SH-SY5Y (cell line): Measurements from ENCODE around the gene ZNF668.

Source experiments
- GATA2 ChIP-seq: IDR thresholded peaks from 2 replicates; pipeline ENCODE4 v1.6.1; 2011; ENCODE audit warnings: mild to moderate bottlenecking, low read depth, low read length
- GATA3 ChIP-seq: IDR thresholded peaks from 2 replicates; pipeline ENCODE4 v1.6.1; 2011; ENCODE audit warnings: low read depth, mild to moderate bottlenecking, low read length, moderate library complexity

GRCh38 chr16:31110106-31111034, 36.3 kb upstream of the ZNF668 start:
- TF ChIP-seq GATA2 (no peak), GATA3 (no peak)
